HepG2 (cell line): Measurements from ENCODE around the gene MTA1. TPM values are rescaled to one million over a fixed set of nuclear protein-coding genes. Genes with fewer than 3 reads are reported as not detected.

Experiments used
- FOSL1 ChIP-seq: sonication (generic); formaldehyde crosslinking; IDR thresholded peaks from 2 replicates; pipeline ENCODE4 v1.9.0; 2021; ENCODE audit warnings: missing genetic modification reagents, borderline replicate concordance
- FOSL2 ChIP-seq: sonication (generic); formaldehyde crosslinking; IDR thresholded peaks from 2 replicates; pipeline ENCODE4 v1.4.0; 2020; ENCODE audit warnings: missing genetic modification reagents
- POGZ ChIP-seq: sonication (generic); formaldehyde crosslinking; IDR thresholded peaks from 2 replicates; pipeline ENCODE4 v1.4.0; 2020; ENCODE audit warnings: mild to moderate bottlenecking, missing genetic modification reagents
- PPARG ChIP-seq: conservative IDR thresholded peaks from 2 replicates; pipeline ENCODE4 v1.6.1; 2016; ENCODE audit warnings: missing biosample characterization, missing genetic modification reagents
- RAD51 ChIP-seq: fragments of 450-650 bp; IDR thresholded peaks from 2 replicates; pipeline ENCODE4 v1.6.1; 2016; ENCODE audit warnings: borderline replicate concordance
- YY1 ChIP-seq: IDR thresholded peaks from 2 replicates; pipeline ENCODE4 v1.6.1; 2011; ENCODE audit warnings: low read length, low read depth, moderate library complexity, mild to moderate bottlenecking; ENCODE audit not compliant: insufficient read depth, insufficient replicate concordance
- ZBTB42 ChIP-seq: sonication (generic); formaldehyde crosslinking; IDR thresholded peaks from 2 replicates; pipeline ENCODE4 v1.5.0; 2020; ENCODE audit warnings: mild to moderate bottlenecking, missing genetic modification reagents
- ZNF136 ChIP-seq: sonication (generic); formaldehyde crosslinking; IDR thresholded peaks from 2 replicates; pipeline ENCODE4 v1.8.1; 2022; ENCODE audit warnings: low read depth, mild to moderate bottlenecking, moderate library complexity, missing genetic modification reagents
- ZNF180 ChIP-seq: sonication (generic); formaldehyde crosslinking; IDR thresholded peaks from 2 replicates; pipeline ENCODE4 v1.4.0; 2020; ENCODE audit warnings: low read depth, missing genetic modification reagents, borderline replicate concordance
- ZNF260 ChIP-seq: sonication (generic); formaldehyde crosslinking; IDR thresholded peaks from 2 replicates; pipeline ENCODE4 v1.4.0; 2020; ENCODE audit warnings: missing genetic modification reagents, low read depth, mild to moderate bottlenecking, borderline replicate concordance
- ZNF350 ChIP-seq: sonication (generic); formaldehyde crosslinking; IDR thresholded peaks from 2 replicates; pipeline ENCODE4 v1.4.0; 2020; ENCODE audit warnings: mild to moderate bottlenecking, low read depth, missing genetic modification reagents, borderline replicate concordance
- ZNF496 ChIP-seq: sonication (generic); formaldehyde crosslinking; IDR thresholded peaks from 2 replicates; pipeline ENCODE4 v1.8.1; 2023; ENCODE audit warnings: mild to moderate bottlenecking, moderate library complexity, missing genetic modification reagents; ENCODE audit not compliant: insufficient replicate concordance
- ZNF776 ChIP-seq: sonication (generic); formaldehyde crosslinking; IDR thresholded peaks from 2 replicates; pipeline ENCODE4 v1.4.0; 2020; ENCODE audit warnings: mild to moderate bottlenecking, missing genetic modification reagents
- ZNF782 ChIP-seq: sonication (generic); formaldehyde crosslinking; IDR thresholded peaks from 2 replicates; pipeline ENCODE4 v1.4.0; 2020; ENCODE audit warnings: missing genetic modification reagents, mild to moderate bottlenecking, borderline replicate concordance
- polyA plus RNA-seq, 8 experiments: library from polyadenylated mRNA; depleted of rRNA in 3 of 8; stranded (reverse) in 7 of 8; unstranded in 1 of 8; fragments of >200 nt; fragmentation: Illumina TruSeq in 4 of 8; extraction: Trizol in 4 of 8; gene quantifications; 2 replicates each; pipeline versions ENCODE4 v1.2.1 to v1.2.3, GENCODE V29; 2011 to 2016; ENCODE audit warnings: low read depth in 4 of 8, missing spikeins in 1 of 8, mixed read lengths in 1 of 8; ENCODE audit not compliant: insufficient read depth in 1 of 8
- total RNA-seq, 5 experiments: library from RNA; depleted of rRNA; stranded (reverse); fragments of >200 nt; fragmentation: Illumina TruSeq; extraction: Trizol; gene quantifications; 2 replicates each; pipeline ENCODE4 v1.2.3, GENCODE V29; 2016; ENCODE audit warnings: low read depth in 1 of 5
- TF ChIP-seq, protein P1 (sequence below), 2 experiments: fragments of 450-650 bp in 1 of 2; sonication (generic) in 1 of 2; formaldehyde crosslinking in 1 of 2; IDR thresholded peaks; 2 replicates each; pipeline versions ENCODE4 v1.6.1 to v1.8.0; 2016 to 2022; ENCODE audit warnings: antibody characterized with exemption in 1 of 2, mild to moderate bottlenecking in 1 of 2, missing genetic modification reagents in 1 of 2
- TF ChIP-seq, protein P2 (sequence below): sonication (generic); formaldehyde crosslinking; IDR thresholded peaks from 2 replicates; pipeline ENCODE4 v1.4.0; 2020; ENCODE audit warnings: mild to moderate bottlenecking, missing genetic modification reagents
- TF ChIP-seq, protein P3 (sequence below): sonication (generic); formaldehyde crosslinking; IDR thresholded peaks from 2 replicates; pipeline ENCODE4 v1.5.0; 2020; ENCODE audit warnings: mild to moderate bottlenecking, low read depth, missing genetic modification reagents, borderline replicate concordance

Gene MTA1
- total and polyA plus RNA-seq, 2 of the 13 experiments (the other 11 are each of a cell fraction or from before 2014, with no cell fraction given) = 35.2 to 85.8 TPM

DNA sequence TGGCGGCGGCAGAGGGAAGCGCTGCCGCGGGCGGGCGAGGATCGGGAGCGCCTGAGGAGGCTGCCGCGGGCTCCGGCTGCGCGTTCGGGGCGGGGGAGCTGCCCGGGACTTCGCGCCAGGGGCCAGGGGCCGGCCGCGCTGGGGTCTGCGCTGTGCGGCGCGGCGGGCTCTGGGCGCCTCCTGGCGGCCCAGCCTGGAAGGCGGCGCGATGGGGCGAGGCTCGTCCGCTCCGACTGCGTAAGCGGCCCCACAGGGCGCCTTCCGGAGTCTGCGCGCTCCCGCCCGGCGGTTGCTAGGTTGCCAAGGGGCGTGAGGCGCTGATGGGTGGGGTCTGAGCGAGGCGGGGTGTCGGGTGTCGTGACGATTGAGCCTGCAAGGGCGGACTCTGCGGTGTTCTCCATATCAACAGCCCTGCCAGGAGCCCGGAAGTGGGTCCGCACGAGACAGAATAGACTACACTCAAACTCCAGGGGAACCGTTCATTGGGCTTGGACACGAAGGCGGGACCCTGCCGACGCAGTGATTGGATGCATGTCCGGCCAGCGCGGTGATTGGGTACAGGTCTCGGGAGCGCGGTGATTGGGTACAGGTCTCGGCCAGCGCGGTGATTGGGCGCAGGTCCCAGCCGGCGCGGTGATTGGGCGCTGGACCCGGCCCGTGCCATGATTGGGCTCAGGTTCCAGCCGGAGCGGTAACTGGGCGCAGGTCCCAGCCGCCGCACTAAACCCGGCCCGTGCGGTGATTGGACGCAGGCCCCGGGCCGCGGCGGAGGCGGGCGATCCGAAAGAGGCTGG is 71.1 kb downstream of the MTA1 start, which contains the start of gene TEDC1 (continued):
- TF ChIP-seq, protein P1, sequence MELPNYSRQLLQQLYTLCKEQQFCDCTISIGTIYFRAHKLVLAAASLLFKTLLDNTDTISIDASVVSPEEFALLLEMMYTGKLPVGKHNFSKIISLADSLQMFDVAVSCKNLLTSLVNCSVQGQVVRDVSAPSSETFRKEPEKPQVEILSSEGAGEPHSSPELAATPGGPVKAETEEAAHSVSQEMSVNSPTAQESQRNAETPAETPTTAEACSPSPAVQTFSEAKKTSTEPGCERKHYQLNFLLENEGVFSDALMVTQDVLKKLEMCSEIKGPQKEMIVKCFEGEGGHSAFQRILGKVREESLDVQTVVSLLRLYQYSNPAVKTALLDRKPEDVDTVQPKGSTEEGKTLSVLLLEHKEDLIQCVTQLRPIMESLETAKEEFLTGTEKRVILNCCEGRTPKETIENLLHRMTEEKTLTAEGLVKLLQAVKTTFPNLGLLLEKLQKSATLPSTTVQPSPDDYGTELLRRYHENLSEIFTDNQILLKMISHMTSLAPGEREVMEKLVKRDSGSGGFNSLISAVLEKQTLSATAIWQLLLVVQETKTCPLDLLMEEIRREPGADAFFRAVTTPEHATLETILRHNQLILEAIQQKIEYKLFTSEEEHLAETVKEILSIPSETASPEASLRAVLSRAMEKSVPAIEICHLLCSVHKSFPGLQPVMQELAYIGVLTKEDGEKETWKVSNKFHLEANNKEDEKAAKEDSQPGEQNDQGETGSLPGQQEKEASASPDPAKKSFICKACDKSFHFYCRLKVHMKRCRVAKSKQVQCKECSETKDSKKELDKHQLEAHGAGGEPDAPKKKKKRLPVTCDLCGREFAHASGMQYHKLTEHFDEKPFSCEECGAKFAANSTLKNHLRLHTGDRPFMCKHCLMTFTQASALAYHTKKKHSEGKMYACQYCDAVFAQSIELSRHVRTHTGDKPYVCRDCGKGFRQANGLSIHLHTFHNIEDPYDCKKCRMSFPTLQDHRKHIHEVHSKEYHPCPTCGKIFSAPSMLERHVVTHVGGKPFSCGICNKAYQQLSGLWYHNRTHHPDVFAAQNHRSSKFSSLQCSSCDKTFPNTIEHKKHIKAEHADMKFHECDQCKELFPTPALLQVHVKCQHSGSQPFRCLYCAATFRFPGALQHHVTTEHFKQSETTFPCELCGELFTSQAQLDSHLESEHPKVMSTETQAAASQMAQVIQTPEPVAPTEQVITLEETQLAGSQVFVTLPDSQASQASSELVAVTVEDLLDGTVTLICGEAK (IDR thresholded peaks at IDR 0.05) = peak; percentile 88
- TF ChIP-seq, protein P1 (CRISPR knock-in tag; IDR thresholded peaks at IDR 0.05) = peak; percentile 74; the same call in 1 of the 2 replicates
- TF ChIP-seq ZBTB42 = no peak
- TF ChIP-seq, protein P2, sequence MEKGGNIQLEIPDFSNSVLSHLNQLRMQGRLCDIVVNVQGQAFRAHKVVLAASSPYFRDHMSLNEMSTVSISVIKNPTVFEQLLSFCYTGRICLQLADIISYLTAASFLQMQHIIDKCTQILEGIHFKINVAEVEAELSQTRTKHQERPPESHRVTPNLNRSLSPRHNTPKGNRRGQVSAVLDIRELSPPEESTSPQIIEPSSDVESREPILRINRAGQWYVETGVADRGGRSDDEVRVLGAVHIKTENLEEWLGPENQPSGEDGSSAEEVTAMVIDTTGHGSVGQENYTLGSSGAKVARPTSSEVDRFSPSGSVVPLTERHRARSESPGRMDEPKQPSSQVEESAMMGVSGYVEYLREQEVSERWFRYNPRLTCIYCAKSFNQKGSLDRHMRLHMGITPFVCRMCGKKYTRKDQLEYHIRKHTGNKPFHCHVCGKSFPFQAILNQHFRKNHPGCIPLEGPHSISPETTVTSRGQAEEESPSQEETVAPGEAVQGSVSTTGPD (CRISPR knock-in tag) = no peak
- no peak for TF ChIP-seq RAD51
- TF ChIP-seq YY1 = peak; percentile 79
- no peak for TF ChIP-seq ZNF260 (CRISPR knock-in tag)
- TF ChIP-seq ZNF782 = no peak; the same call in 1 of the 2 replicates
- TF ChIP-seq ZNF136 (CRISPR knock-in tag) = peak; percentile 36; the same call in 1 of the 2 replicates
- TF ChIP-seq POGZ (CRISPR knock-in tag) = no peak; the same call in 1 of the 2 replicates
- TF ChIP-seq ZNF496 (CRISPR knock-in tag) = no peak
- no peak for TF ChIP-seq FOSL1 (CRISPR knock-in tag)
- no peak; the same call in 1 of the 2 replicates for TF ChIP-seq FOSL2
- TF ChIP-seq, protein P3, sequence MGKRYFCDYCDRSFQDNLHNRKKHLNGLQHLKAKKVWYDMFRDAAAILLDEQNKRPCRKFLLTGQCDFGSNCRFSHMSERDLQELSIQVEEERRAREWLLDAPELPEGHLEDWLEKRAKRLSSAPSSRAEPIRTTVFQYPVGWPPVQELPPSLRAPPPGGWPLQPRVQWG = no peak
- peak; percentile 75 for TF ChIP-seq ZNF350
- TF ChIP-seq ZNF180 (CRISPR knock-in tag) = no peak; the same call in 1 of the 2 replicates
- TF ChIP-seq PPARG (CRISPR knock-in tag) = peak; percentile 14
- TF ChIP-seq ZNF776 (CRISPR knock-in tag) = no peak; the same call in 1 of the 2 replicates
